ENCODE results near the gene CHRNB1.
"Not testable (repeated sequence)": the region's sequence is repeated elsewhere in the genome, so short reads cannot be mapped to it uniquely, and the experiment has no call there.

CHRNB1 gene

GRCh38 chr17:7468290-7468689 lies 23.4 kb downstream of the CHRNB1 start:
- DNase-seq (ENCODE audit: low read depth) = no peak

GRCh38 chr17:7468804-7469389 lies 24.0 kb downstream of the CHRNB1 start:
- DNase-seq (ENCODE audit: low read depth) = no peak

DNA sequence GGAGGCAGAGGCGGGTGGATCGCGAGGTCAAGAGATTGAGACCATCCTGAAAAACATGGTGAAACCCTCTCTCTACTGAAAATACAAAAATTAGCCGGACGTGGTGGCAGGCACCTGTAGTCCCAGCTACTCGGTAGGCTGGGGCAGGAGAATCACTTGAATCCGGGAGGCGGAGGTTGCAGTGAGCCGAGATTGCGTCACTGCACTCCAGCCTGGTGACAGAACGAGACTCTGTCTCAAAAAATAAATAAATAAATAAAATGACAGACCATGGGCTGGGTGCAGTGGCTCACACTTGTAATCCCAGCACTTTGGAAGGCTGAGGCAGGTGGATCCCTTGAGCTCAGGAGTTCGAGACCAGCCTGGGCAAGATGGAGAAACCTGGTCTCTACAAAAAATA lies 25.0 kb downstream of the CHRNB1 start:
- not testable (repeated sequence) for DNase-seq (ENCODE audit: low read depth)

DNA sequence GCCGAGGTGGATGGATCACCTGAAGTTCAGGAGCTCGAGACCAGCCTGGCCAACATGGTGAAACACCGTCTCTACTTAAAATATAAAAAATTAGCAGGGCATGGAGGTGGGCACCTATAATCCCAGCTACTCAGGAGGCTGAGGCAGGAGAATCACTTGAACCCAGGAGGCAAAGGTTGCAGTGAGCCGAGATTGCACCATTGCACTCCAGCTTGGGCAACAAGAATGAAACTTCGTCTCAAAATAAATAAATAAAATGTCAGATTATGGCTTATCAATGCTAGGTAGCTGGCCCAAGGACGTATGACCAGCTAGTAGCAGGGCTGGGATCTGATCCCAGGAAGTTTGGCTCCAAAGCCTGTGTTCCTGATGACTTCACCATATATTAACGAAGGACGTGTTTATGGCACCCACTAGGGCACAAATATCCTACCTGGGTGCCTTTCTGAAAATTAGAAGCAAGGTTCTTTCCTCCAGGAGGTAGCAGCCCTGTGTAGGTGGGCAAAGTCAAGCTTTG lies 25.7 kb downstream of the CHRNB1 start:
- DNase-seq (ENCODE audit: low read depth) = not testable (repeated sequence)

- no peak for DNase-seq (ENCODE audit: low read depth)
Measured at GRCh38 chr17:7471729-7472128, 26.9 kb downstream of the CHRNB1 start.

- DNase-seq (ENCODE audit: low read depth) = not testable (repeated sequence)
Measured at GRCh38 chr17:7474767-7475166, 29.9 kb downstream of the CHRNB1 start.

- DNase-seq (ENCODE audit: low read depth) = no peak
Measured at GRCh38 chr17:7475764-7476422, 31.0 kb downstream of the CHRNB1 start.

DNA sequence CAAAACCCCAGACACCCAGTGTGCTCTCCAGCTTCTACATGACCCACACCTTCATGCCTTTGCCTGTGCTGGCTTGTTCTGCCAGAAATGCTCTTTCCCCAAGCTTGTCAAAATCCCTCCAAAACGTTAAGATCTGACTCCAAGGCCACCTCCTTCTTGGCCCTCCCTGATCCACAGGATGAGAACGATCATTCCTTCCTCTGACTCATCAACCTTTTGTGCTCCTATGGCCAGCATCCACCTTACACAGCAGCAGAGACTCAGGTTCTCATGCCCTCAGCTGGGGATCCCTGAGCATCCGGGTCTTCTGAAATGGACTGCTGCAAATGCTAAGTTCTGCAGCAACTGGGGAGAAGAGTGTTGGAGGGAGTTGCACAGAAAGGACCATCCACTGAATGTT lies 31.6 kb downstream of the CHRNB1 start:
- DNase-seq (ENCODE audit: low read depth) = no peak

DNA sequence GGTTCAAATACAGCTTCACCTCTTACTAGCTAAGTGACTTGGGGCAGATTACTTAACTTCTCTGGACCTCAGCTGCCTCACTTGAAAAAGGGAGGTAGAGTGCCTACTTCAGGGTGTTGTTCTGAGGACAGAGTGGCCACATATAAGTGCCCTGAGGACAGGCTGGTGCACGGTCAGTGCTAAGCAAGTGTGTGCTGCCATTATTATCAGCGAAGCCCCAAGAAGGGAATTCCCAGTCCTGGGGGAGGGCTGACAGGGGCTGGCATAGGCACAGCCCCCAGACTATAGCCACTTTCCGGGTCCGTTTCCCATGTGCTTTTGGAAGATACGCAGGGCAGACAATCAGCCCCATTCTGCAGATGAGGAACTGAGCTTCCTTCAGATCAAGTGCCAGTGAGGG lies 32.1 kb downstream of the CHRNB1 start:
- DNase-seq (ENCODE audit: low read depth) = no peak

DNA sequence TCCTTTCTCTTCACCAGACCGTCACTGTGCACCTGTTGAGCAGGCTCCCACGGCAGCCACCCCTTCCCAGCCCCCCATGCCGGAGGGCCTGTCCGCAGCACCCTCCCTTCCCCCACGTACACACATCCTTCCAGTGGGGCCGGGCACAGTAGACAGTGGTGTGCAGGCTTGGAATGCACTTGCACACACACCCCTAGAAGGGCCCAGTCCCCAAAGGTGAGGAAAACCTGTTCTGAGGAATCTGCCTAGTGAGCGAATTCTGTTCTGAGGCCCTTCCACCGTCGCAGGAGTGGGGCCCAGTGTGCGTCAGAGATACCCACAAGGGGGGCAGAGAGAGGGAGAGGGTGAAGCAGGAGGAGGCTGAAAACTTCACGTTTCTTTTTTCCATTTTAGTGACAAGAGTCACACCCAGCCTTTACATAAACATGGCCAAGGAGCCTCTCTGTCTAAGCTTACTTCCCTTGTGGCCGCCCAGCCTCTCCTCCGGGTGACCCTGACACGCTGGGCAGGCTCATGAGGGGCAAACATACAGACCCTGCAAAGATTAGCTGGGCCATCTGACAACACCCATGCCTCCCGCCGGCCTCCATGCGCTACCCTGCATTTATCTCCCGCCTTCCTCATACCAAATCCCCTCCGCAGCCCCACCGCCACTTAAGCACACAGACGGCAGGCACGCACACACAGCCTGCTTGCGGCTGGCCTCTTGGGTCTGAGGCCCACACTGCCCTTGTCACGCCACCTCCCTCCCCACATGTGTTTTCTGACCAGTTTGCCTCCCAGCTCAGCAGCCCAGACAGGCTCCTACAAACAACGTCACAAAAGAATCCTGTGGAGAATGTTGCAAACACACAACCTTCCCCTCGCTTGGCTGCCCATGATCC lies 32.8 kb downstream of the CHRNB1 start:
- DNase-seq (ENCODE audit: low read depth) = no peak

GRCh38 chr17:7478276-7479212 lies 33.7 kb downstream of the CHRNB1 start:
- DNase-seq (ENCODE audit: low read depth) = peak; percentile 42

- DNase-seq (ENCODE audit: low read depth) = peak; percentile 40
Measured at GRCh38 chr17:7479213-7480088, 34.6 kb downstream of the CHRNB1 start, which contains the start of gene ZBTB4. ZBTB4 (minus strand) TSS chr17:7479631; CDS start chr17:7466801, 12,830 bp downstream.

GRCh38 chr17:7480089-7480384 lies 35.2 kb downstream of the CHRNB1 start:
- DNase-seq (ENCODE audit: low read depth) = no peak

GRCh38 chr17:7481275-7481674 lies 36.4 kb downstream of the CHRNB1 start, which contains the start of gene SLC35G6:
SLC35G6 (plus strand) TSS chr17:7481446; CDS start chr17:7481517, 71 bp downstream.
- not testable (repeated sequence) for DNase-seq (ENCODE audit: low read depth)

DNA sequence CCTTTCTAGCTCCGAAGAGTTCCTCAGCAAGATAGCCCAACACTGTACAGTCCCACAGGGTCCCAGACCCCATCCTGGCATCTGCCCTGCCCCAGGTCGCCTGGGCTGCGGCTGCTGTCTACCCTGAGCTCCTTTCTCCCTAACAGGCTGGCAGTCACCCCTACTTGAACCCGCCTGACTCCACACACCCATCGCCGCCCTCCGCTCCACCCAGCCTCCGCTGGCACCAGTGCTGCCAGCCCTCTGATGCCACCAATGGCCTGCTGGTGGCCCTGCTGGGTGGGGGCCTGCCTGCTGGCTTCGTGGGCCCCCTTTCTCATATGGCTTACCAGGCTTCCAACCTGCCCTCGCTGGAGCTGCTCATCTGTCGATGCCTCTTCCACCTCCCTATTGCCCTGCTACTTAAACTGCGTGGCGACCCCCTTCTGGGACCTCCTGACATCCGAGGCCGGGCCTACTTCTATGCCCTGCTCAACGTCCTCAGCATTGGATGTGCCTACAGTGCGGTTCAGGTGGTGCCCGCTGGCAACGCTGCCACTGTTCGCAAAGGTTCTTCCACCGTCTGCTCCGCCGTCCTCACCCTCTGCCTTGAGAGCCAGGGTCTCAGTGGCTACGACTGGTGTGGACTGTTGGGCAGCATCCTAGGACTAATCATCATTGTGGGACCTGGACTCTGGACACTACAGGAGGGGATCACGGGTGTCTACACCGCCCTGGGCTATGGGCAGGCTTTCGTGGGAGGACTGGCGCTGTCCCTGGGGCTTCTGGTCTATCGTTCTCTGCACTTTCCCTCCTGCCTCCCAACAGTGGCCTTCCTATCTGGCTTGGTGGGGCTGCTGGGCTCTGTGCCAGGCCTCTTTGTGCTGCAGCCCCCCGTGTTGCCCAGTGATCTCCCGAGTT lies 37.2 kb downstream of the CHRNB1 start:
- DNase-seq (ENCODE audit: low read depth) = not testable (repeated sequence)

DNA sequence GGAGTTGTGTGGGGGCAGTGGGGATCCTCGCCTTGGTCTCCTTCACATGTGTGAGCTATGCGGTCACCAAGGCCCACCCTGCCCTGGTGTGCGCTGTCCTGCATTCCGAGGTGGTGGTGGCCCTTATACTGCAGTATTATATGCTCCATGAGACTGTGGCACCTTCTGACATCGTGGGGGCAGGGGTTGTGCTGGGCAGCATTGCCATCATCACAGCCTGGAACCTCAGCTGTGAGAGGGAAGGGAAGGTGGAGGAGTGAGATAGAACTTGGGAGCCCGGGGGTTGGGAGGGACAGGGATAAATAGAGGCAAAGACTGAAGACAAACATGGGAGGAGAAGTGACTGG lies 37.9 kb downstream of the CHRNB1 start:
- not testable (repeated sequence) for DNase-seq (ENCODE audit: low read depth)

- peak; percentile 92 for DNase-seq (ENCODE audit: low read depth)
Measured at GRCh38 chr17:7483255-7484066, 38.6 kb downstream of the CHRNB1 start.

- DNase-seq (ENCODE audit: low read depth) = peak; percentile 96
Measured at GRCh38 chr17:7484067-7484918, 39.4 kb downstream of the CHRNB1 start, which contains the start of gene POLR2A. POLR2A (plus strand) TSS chr17:7484366.

Measured in stimulated activated CD8-positive, alpha-beta memory T cell treated with anti-CD3 and anti-CD28 coated beads, Interleukin-4, amount 100 ng/mL, for 24 hours (primary cell).